Adipocyte (in vitro differentiated cells): ENCODE measurements around the gene NRG2.

Experiments
- DNase-seq: peaks from one replicate; pipeline ENCODE4 v3.0.0-alpha.2; 2015; ENCODE audit warnings: low read depth
- H3K27me3 ChIP-seq: replicated peaks from 2 replicates; pipeline ENCODE4 v1.7.0; 2013; ENCODE audit warnings: mild to moderate bottlenecking, low read length, moderate library complexity; ENCODE audit not compliant: control insufficient read depth, insufficient read depth
- H3K36me3 ChIP-seq: 2 replicates; pipeline ENCODE4 v1.7.0; 2013; ENCODE audit warnings: low read length, mild to moderate bottlenecking, moderate library complexity; ENCODE audit not compliant: control insufficient read depth, insufficient read depth, severe bottlenecking
- H3K4me1 ChIP-seq: 2 replicates; pipeline ENCODE4 v1.7.0; 2013; ENCODE audit warnings: mild to moderate bottlenecking, low read length, moderate library complexity; ENCODE audit not compliant: control insufficient read depth, insufficient read depth
- H3K4me3 ChIP-seq: 2 replicates; pipeline ENCODE4 v1.7.0; 2013; ENCODE audit warnings: mild to moderate bottlenecking, low read length, moderate library complexity
- H3K9ac ChIP-seq: 2 replicates; pipeline ENCODE4 v1.7.0; 2013; ENCODE audit warnings: mild to moderate bottlenecking, low read length, moderate library complexity
- H3K9me3 ChIP-seq: 2 replicates; pipeline ENCODE4 v1.7.0; 2013; ENCODE audit warnings: mild to moderate bottlenecking, low read length, moderate library complexity; ENCODE audit not compliant: control insufficient read depth

Gene NRG2

DNA sequence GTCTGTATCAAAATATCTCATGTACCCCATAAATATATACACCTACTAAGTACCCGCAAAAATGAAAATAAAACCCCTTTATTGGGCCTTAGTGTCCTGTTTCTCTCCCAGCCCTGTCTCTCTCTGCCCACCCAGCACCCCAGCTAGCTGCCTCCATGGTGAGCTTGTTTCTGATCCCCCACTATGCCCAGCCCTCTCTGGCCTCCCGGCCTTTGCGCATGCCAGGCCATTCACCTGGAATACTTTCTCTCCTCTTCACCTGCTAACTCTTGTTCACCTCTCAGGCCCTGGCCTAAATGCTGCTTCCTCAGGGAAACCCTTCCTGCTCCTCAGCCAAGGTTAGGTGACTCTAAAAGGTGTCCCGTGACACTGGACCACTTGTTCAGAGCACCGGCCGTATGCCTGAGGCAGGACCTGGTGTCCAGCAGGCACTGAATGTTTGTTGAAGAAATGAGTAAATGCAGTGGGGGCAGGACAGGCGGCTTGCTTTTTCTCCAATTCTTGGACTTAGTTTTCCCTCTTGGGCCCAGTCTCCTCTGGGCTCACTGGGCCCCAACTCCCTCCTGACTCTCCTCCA, 189.0 kb downstream of the NRG2 start:
- Histone ChIP-seq H3K4me3 (no peak overlapping the region), H3K36me3 (no peaks in the 10 kb centered on the region), H3K4me1 (no peaks in the 10 kb centered on the region), H3K9me3 (no peaks in the 10 kb centered on the region), H3K27me3 (peaks cover 8% of the 10 kb centered on the region), H3K9ac (no peak overlapping the region)
- DNase-seq: no peak

DNA sequence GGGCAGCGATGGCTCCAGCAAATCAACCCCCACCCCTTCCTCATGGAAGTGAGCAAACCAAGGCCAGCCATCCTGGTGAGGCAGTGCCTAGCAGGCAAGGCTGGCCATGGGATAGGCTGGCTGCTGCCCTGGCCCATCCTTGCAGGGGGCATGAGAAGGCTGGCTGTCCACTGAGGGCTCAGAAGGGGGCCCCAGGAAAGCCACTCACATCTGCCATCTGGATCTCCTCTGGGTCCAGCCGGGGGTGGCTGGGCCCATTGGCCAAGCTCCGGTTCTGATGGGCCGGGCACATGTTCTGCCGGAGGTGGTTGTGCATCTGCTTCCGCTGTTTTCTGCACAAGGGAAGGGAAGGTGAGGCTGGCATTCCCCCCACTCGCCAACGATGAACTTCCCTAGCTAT, 190.4 kb downstream of the NRG2 start:
- no peaks in the 10 kb centered on the region for H3K4me1 ChIP-seq
- no peaks in the 10 kb centered on the region for H3K36me3 ChIP-seq
- no peak overlapping the region for H3K4me3 ChIP-seq
- no peaks in the 10 kb centered on the region for H3K27me3 ChIP-seq
- DNase-seq: no peak
- no peak overlapping the region for H3K9ac ChIP-seq
- H3K9me3 ChIP-seq: no peaks in the 10 kb centered on the region

DNA sequence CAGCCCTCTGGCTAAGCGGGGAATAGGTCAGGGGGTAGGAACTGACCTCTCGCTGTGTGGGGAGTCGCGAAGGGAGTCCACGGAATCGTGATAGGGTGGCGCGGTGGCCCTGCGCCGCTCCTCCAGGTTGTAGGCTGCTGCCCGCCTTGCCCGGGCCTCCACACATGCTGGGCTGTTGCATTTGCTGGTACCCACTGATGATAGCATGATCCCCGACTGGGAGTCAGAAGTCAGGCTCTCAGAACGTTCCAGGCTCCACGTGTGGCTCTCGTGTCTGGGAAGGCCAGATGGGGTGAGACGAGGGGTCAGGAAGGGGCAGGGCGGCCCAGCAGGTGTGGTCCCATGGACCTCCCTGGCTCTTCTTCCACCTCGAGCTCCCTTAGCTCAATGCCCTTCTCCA, 191.5 kb downstream of the NRG2 start:
- peaks cover 4% of the 10 kb centered on the region for H3K27me3 ChIP-seq

DNA sequence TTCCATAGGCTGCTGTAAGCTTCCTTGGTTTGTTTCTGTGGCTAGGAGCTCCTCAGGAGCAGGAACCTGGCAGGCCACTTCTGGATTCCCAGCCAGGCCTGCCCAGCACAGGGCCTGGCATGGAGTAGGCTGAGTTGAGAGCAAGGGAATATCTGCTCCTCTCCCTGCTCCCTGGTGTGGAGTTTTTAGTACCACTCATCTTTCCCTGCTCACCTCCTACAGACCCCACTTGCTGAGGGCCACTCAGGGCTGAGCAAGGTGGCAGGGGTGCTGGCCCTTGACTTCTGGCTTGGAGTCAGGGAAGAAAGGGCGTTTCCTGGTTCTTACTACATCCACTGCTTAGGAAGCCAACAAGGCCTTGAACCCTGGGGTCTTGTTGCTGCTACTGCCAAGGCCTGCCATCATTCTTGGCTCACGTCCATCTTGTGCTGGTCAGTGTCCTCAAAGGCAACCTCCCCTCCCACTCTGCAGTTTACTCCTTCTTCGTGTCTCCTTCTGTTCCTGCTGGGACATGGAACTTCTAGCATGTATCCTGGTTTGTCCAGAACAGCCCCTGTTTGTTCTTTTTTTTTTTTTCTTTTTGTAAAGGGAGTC, 192.6 kb downstream of the NRG2 start:
- peaks cover 8% of the 10 kb centered on the region for H3K27me3 ChIP-seq
- no peaks in the 10 kb centered on the region for H3K4me1 ChIP-seq
- no peak overlapping the region for H3K9ac ChIP-seq
- H3K9me3 ChIP-seq: no peaks in the 10 kb centered on the region
- no peaks in the 10 kb centered on the region for H3K36me3 ChIP-seq
- no peak overlapping the region for H3K4me3 ChIP-seq
- no peak for DNase-seq

More for the DNA sequence above, 191.5 kb downstream of the NRG2 start:
- Histone ChIP-seq H3K36me3 (no peaks in the 10 kb centered on the region), H3K9me3 (no peaks in the 10 kb centered on the region), H3K9ac (no peak overlapping the region), H3K4me1 (no peaks in the 10 kb centered on the region), H3K4me3 (no peak overlapping the region)
- DNase-seq: no peak

DNA sequence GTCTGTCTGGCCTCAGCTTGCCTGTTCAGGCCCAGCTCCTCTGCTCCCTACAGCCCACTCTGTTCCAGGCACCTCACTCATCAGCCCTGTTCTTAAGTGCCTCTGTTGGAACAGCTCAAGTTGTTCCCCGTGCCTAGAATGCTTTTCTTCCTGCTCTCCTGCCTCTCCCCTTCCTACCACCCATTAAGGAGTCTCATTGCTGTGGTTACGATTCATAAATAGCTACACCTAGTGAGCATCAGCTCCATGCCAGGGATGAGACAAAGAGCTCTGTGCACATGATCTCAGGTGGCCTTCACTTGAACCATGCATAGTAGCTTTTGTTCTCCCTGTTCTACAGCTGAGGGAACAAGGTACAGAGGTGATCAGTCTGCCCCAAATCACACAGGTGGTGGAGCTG, 193.2 kb downstream of the NRG2 start:
- Histone ChIP-seq H3K27me3 (peaks cover 8% of the 10 kb centered on the region), H3K9ac (no peak overlapping the region), H3K36me3 (no peaks in the 10 kb centered on the region), H3K4me1 (no peaks in the 10 kb centered on the region), H3K9me3 (no peaks in the 10 kb centered on the region), H3K4me3 (no peak overlapping the region)
- DNase-seq: no peak

DNA sequence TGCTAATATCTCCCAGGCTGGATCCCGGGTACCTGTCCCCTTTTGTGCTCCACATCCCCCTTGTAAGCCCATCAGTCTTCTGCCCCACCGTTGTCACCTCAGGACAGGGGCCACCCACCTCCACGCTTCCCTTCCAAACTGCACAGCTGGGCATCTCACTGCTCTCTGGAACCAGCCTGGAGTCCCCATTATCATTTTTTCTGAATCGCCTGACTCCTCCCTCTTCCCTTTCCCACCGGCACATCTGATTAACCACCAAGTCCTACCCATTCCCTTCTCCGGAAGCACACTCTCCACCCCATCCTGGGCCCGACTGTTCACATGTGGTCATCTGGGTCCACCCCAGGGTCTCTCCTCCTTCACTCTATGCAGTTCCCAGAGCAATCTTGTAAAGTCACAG, 193.6 kb downstream of the NRG2 start:
- H3K4me3 ChIP-seq: no peak overlapping the region
- DNase-seq: no peak
- no peaks in the 10 kb centered on the region for H3K4me1 ChIP-seq
- no peaks in the 10 kb centered on the region for H3K9me3 ChIP-seq
- peaks cover 8% of the 10 kb centered on the region for H3K27me3 ChIP-seq
- no peak overlapping the region for H3K9ac ChIP-seq
- no peaks in the 10 kb centered on the region for H3K36me3 ChIP-seq

DNA sequence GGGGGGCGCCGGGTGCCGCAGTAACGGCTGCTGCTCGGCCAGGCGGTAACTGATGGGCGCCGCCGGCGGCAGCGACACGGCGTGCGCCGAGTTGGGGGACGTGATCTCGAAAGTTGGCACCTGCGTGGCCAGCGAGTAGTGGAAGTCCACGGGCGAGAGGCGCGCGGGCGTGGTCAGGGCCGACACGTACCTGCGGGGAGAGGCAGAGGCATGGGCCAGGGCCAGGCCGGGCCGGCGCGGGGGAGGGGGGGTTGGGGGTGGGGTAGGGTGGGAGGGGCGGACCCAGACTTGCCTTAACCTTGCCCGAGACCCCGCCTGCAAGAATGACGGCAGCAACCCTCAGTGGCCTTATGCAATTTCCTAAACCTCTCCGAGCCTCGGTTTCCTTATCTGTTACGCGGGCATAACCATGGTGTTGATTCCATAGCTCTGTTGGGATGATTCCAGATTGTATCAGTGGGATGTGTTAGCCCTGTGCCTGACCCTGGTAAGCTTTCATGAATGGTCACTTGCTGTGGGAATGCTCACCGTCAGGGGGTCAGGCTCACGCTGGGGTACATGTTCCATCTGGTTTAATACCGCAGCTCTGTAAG, 194.5 kb downstream of the NRG2 start:
- Histone ChIP-seq H3K4me3 (peak overlapping the region; percentile 76), H3K36me3 (no peaks in the 10 kb centered on the region), H3K9ac (peak overlapping the region; percentile 59), H3K27me3 (peaks cover 9% of the 10 kb centered on the region), H3K9me3 (no peaks in the 10 kb centered on the region), H3K4me1 (no peaks in the 10 kb centered on the region)
- no peak for DNase-seq

DNA sequence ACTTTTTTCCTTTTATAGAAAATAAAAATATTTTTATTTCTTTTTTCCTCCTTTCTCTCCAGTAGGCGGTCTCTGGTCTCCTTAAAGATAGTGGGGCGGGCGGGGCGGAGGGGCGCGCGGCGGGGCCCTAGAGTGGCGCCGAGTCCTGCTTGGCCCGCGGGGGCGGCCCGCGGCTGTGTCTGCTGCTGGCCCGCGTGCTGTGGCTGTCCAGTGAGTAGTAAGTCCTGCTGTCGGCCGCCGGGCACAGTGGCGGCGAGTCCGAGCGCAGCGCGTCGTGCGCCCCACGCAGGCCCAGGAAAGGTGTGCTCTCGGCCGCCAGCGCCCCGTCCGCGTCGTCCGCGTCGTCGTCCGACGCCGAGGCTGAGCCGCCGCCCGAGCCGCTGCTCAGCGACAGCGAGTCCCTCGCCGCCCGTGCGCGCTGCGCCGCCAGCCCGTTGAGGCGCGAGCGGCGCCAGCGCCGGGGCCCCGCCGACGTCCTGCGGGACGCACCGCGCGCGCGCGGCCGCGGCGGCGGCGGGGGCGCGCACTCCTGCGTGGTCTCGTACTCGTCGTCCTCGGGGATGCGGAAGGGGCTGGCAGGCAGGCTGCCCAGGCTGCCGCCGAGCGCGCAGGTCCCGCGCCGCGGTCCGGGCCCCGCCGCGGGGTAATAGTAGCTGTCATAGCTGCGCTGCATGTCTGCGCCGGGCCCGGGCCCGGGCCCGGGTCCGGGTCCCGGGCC, 195.2 kb downstream of the NRG2 start:
- Histone ChIP-seq H3K9ac (peak overlapping the region; percentile 59), H3K9me3 (no peaks in the 10 kb centered on the region), H3K27me3 (peaks cover 15% of the 10 kb centered on the region), H3K4me1 (no peaks in the 10 kb centered on the region), H3K36me3 (no peaks in the 10 kb centered on the region), H3K4me3 (peak overlapping the region; percentile 76)
- peak; percentile 48 for DNase-seq

DNA sequence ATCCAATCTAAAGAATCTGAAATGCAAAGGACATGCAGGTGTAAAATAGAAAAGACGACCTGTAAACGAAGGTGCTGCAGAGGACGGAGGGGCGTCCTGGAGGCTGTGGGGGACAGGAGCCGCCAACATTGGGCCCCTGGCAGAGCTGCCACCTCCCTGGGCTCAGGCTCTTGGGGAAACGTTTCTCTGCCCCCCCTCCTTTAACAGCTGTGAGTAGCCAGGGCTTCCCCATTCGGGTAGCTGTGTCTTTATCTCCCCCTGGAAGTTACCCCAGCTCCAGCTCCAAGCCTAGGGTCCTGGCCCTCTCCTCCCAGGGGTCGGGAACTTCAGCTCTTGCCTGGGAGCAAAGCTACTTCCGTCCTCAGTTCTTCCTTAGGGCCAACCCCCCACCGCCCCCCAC, 196.0 kb downstream of the NRG2 start:
- Histone ChIP-seq H3K36me3 (no peaks in the 10 kb centered on the region), H3K9ac (no peak overlapping the region), H3K4me1 (no peaks in the 10 kb centered on the region), H3K4me3 (no peak overlapping the region), H3K27me3 (peaks cover 24% of the 10 kb centered on the region), H3K9me3 (no peaks in the 10 kb centered on the region)
- no peak for DNase-seq

DNA sequence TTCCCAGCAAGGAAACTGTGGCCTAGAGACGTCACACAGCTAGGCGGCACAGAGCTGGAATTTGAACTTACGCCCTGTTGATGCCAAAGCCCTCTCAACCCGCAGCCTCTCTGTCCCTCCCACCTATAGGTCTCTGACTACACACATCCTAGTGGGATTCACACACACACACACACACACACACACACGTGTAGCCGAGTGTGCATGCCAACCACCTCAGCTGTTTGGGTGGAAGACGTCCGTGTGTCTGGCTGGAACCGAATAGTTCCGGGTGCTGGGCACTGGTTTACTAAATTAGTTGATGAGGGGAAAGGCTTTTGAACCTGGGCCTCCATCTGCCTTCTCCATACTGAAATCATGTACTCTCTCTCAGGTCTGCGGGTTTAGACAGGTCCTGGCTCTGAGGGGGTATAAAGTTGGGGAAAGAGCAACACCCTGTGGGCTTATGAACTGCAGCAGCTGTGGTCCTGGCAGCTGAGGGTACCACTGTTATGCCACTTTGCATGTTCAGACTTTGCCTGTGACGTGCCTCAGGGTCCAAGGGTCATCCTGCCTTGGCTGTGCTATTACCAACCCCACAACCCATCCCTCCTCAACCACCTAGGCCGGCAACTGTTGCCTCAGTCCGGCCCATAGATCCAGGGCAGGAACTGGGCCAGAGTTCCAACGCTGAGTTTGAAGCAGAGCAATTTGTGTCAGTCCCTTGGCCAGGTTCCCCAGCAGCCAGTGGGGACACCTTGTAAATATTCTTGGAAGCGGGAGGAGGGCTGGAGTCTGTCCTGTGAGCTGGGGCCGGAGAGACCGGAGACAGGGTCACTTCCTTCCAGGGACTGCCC, 197.0 kb downstream of the NRG2 start:
- H3K9ac ChIP-seq: no peak overlapping the region
- H3K4me3 ChIP-seq: no peak overlapping the region

More for the DNA sequence above, 197.0 kb downstream of the NRG2 start:
- Histone ChIP-seq H3K9me3 (no peaks in the 10 kb centered on the region), H3K36me3 (no peaks in the 10 kb centered on the region), H3K27me3 (peaks cover 25% of the 10 kb centered on the region), H3K4me1 (no peaks in the 10 kb centered on the region)
- DNase-seq: no peak
